ENCODE results near the gene CATSPERZ.
A peak's percentile ranks its signal among the peaks of the same experiment; 100 is the strongest.

CATSPERZ gene

DNA sequence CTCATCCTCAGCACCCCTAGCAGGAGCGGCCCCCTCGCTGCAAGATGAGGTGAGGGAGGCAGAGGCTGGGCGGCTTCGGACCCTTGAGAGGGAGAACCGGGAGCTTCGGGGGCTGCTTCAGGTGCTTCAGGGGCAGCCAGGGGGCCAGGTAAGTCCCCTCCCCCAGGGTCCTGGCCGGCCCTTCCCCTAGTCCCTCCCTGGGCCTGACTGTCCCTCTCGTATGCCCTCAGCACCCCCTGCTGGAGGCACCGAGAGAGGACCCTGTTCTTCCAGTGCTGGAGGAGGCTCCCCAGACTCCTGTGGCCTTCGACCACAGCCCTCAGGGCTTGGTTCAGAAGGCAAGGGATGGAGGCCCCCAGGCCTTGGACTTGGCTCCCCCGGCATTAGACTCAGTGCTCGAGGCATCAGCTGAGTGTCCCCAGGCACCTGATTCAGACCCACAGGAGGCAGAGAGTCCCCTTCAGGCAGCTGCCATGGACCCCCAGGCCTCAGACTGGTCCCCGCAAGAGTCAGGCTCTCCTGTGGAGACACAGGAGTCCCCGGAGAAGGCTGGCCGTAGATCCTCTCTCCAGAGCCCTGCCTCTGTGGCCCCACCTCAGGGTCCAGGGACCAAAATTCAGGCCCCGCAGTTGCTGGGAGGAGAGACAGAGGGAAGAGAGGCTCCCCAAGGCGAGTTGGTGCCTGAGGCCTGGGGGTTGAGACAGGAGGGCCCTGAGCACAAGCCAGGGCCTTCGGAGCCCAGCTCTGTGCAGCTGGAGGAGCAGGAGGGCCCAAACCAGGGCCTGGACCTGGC is 43.8 kb downstream of the CATSPERZ start:
- TF ChIP-seq CTCF (IDR thresholded peaks at IDR 0.05; ENCODE audit: insufficient read depth, missing control alignments), result peak; percentile 18
- peak; percentile 79 for DNase-seq (ENCODE audit: insufficient read length, low spot score)
- no peak for FAIRE-seq

- no peak for TF ChIP-seq CTCF (IDR thresholded peaks at IDR 0.05; ENCODE audit: insufficient read depth, missing control alignments)
- no peak for DNase-seq (ENCODE audit: insufficient read length, low spot score)
- FAIRE-seq, result no peak
Observed at GRCh38 chr11:64344787-64345186, 44.6 kb downstream of the CATSPERZ start.

GRCh38 chr11:64347193-64347867 is 47.2 kb downstream of the CATSPERZ start:
- TF ChIP-seq CTCF (IDR thresholded peaks at IDR 0.05; ENCODE audit: insufficient read depth, missing control alignments), result no peak
- no peak for FAIRE-seq
- no peak for DNase-seq (ENCODE audit: insufficient read length, low spot score)

- FAIRE-seq (no peak), DNase-seq (ENCODE audit: insufficient read length, low spot score) (no peak)
- no peak for TF ChIP-seq CTCF (IDR thresholded peaks at IDR 0.05; ENCODE audit: insufficient read depth, missing control alignments)
Observed at GRCh38 chr11:64348383-64349024, 48.3 kb downstream of the CATSPERZ start.

DNA sequence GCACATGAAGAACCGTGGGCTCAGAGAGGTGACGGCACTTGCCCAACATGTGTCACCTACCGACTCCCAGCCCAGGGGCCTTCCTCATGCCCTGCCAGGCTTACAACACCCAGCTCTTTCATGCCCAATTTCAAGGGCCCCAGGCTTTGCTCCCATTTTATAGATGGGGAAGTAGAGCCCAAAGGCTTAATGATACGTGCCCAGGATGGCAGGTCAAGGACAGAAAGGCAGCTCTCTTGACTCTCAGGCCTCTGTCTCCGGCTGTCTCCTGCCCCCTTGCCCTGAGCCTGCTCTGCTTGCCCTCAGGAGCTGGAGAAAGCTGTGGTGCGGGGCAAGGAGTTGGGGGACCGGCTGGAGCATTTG is 48.8 kb downstream of the CATSPERZ start:
- FAIRE-seq (no peak), DNase-seq (ENCODE audit: insufficient read length, low spot score) (no peak)
- no peak for TF ChIP-seq CTCF (IDR thresholded peaks at IDR 0.05; ENCODE audit: insufficient read depth, missing control alignments)

GRCh38 chr11:64349404-64349803 is 49.2 kb downstream of the CATSPERZ start:
- DNase-seq (ENCODE audit: insufficient read length, low spot score) (no peak), FAIRE-seq (no peak)
- TF ChIP-seq CTCF (IDR thresholded peaks at IDR 0.05; ENCODE audit: insufficient read depth, missing control alignments), result no peak

Measured in D721Med (cell line).